Measurements from ENCODE around the gene CSN3.

DNA sequence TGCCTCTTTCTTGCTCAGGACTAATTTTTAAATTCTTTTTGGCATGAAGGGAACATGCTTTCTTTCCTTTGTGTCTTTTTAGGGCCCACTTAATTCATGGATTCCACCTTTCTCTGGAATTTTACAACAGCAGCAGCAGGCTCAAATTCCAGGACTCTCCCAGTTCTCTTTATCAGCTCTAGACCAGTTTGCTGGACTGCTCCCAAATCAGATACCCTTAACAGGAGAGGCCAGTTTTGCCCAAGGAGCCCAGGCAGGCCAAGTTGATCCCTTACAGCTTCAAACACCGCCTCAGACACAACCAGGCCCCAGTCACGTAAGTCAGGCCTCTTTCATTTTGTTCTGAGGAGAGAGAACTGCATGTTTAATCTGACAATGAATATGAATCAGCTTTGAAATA is 44.6 kb upstream of the CSN3 start:
- TF ChIP-seq POLR2A (IDR thresholded peaks at IDR 0.05; ENCODE audit: low read depth): no peak
- TF ChIP-seq, protein P1, sequence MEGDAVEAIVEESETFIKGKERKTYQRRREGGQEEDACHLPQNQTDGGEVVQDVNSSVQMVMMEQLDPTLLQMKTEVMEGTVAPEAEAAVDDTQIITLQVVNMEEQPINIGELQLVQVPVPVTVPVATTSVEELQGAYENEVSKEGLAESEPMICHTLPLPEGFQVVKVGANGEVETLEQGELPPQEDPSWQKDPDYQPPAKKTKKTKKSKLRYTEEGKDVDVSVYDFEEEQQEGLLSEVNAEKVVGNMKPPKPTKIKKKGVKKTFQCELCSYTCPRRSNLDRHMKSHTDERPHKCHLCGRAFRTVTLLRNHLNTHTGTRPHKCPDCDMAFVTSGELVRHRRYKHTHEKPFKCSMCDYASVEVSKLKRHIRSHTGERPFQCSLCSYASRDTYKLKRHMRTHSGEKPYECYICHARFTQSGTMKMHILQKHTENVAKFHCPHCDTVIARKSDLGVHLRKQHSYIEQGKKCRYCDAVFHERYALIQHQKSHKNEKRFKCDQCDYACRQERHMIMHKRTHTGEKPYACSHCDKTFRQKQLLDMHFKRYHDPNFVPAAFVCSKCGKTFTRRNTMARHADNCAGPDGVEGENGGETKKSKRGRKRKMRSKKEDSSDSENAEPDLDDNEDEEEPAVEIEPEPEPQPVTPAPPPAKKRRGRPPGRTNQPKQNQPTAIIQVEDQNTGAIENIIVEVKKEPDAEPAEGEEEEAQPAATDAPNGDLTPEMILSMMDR (IDR thresholded peaks at IDR 0.05): no peak
- no peak for TF ChIP-seq EP300 (IDR thresholded peaks at IDR 0.05)
- no peak for TF ChIP-seq POLR2AphosphoS5 (IDR thresholded peaks at IDR 0.05)

Measured in esophagus muscularis mucosa (tissue), 4 donors.